Measurements from ENCODE around the gene PIGQ. TPM values are rescaled to one million over a fixed set of nuclear protein-coding genes. Genes with fewer than 3 reads are reported as not detected.

PIGQ gene
- total RNA-seq, 4 donors from 2014 or later: 10.0 to 56.9 (median 30.7) TPM

DNA sequence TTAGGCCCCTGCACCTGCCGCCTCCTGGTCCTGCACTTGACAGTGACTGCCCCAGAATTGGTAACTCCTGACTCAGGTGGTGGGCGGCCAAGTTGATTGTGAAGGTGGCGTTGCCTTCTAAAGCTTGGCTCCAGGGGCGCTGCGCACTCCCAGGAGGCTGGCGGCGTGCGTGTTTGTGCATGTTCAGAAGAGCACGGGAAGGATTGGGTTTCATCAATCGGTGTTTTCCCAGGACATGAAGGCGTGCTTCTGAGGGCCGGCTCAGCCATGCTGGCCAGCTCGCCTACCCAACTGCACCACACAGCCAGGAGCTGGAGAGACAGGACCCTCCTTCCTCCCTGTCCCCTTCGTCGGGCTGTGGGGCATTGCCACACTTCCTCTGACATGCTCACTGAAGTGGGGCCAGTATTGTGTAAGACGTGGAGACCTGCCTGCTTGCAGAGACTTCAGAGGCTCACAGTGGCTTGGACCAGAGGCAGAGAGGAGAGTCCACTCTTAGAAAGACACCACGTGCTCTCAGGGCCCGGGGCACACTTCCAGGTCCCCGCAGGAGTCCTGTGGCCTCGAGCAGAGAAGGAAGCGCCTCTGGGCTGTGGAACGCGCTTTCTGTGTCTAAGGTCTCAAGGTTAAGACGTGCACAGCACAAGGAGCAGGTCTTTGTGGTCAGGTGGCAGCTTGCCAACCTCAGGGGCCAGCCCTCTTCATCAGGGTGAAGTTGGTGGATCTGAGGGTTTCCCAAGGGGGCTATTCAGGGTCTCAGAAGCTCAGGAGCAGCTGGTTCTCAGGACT, 22.9 kb downstream of the PIGQ start:
- H3K27me3 ChIP-seq: no peaks in the 10 kb centered on the region
- no peak for DNase-seq
- peaks cover 0 to 15% of the 10 kb centered on the region in 2 donors for H3K4me1 ChIP-seq
- H3K27ac ChIP-seq: no peak overlapping the region
- no peak overlapping the region for H3K4me3 ChIP-seq
- no peaks in the 10 kb centered on the region for H3K36me3 ChIP-seq
- intact Hi-C loops (cut with DNase I; ENCODE audit: low total_unique reads): no loop called here
- no peak for TF ChIP-seq POLR2A (IDR thresholded peaks at IDR 0.05)
- TF ChIP-seq, protein P1, sequence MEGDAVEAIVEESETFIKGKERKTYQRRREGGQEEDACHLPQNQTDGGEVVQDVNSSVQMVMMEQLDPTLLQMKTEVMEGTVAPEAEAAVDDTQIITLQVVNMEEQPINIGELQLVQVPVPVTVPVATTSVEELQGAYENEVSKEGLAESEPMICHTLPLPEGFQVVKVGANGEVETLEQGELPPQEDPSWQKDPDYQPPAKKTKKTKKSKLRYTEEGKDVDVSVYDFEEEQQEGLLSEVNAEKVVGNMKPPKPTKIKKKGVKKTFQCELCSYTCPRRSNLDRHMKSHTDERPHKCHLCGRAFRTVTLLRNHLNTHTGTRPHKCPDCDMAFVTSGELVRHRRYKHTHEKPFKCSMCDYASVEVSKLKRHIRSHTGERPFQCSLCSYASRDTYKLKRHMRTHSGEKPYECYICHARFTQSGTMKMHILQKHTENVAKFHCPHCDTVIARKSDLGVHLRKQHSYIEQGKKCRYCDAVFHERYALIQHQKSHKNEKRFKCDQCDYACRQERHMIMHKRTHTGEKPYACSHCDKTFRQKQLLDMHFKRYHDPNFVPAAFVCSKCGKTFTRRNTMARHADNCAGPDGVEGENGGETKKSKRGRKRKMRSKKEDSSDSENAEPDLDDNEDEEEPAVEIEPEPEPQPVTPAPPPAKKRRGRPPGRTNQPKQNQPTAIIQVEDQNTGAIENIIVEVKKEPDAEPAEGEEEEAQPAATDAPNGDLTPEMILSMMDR (IDR thresholded peaks at IDR 0.05): no peak
- no peaks in the 10 kb centered on the region for H3K9me3 ChIP-seq

DNA sequence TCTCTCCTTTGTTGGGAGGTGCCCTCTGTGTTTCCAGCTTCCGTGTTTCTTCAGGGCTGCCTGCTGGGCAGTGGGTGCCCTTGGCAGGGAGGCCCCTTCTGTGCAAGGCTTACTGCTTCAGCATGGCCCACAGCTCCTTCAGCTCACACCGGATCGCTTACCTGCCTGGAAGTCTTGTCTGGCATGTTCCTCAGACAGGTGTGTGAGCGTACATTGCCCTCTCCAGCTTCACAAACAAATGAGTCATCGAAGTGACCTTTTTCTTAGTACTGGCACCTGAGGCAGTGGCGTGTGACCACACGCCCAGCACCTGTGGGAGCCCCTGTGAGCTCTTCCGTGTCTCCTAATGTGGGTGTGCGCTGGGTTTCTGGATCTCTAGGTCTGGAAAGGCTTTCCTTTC, 23.6 kb downstream of the PIGQ start:
- peaks cover 0 to 8% of the 10 kb centered on the region in 2 donors for H3K4me1 ChIP-seq
- H3K4me3 ChIP-seq: no peak overlapping the region
- DNase-seq: no peak
- H3K27ac ChIP-seq: no peak overlapping the region
- TF ChIP-seq, protein P1 (IDR thresholded peaks at IDR 0.05): no peak
- no peak for TF ChIP-seq POLR2A (IDR thresholded peaks at IDR 0.05)
- intact Hi-C loops (cut with DNase I; ENCODE audit: low total_unique reads): no loop called here
- no peaks in the 10 kb centered on the region for H3K36me3 ChIP-seq
- no peaks in the 10 kb centered on the region for H3K9me3 ChIP-seq
- H3K27me3 ChIP-seq: no peaks in the 10 kb centered on the region

DNA sequence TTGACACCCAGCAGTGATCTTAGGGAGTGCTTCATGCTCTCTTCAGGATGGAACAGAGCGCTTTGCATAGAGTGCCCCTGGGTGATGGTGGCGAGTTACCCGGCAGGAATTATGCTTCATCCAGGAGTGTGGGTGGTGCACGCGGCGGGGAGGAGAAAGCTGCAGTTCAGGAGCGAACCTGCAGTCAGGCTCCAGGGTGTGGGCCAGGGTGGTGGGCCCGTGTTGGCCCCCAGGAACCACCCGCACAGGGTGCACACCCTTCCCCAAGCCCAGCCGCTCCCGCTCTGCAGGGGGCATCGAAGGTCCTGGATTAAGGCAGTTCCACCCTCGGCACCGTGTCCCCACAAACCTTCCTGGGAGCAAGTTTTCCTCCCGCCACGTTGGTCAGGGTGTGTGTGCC, 24.0 kb downstream of the PIGQ start:
- Histone ChIP-seq H3K27me3 (no peaks in the 10 kb centered on the region), H3K4me1 (peaks cover 0 to 5% of the 10 kb centered on the region in 2 donors), H3K36me3 (no peaks in the 10 kb centered on the region), H3K4me3 (no peak overlapping the region), H3K9me3 (no peaks in the 10 kb centered on the region), H3K27ac (no peak overlapping the region)
- DNase-seq: no peak
- TF ChIP-seq POLR2A (IDR thresholded peaks at IDR 0.05): no peak
- intact Hi-C loops (cut with DNase I; ENCODE audit: low total_unique reads): no loop called here

DNA sequence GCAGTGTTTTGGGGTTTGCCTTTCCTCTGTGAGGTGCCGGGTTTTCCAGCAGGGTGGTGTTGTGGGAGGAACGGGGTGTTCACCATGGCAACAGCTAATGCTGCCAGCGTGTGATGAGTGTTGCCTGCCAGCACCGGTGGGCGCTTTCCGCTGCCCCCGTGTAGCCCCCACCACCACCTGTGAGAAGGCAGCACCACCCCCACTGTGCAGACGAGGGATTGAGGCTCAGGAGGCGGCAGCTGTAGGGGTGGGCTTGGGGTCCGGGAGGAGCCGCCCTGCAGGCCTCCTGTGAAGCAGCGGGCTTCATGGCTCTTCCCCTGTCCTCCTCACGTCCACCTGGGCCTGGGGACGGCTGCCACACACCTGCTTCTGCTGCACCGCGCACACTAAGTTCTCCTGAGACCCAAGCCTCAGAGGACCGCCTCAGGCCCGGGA, 25.3 kb downstream of the PIGQ start:
- H3K36me3 ChIP-seq: no peaks in the 10 kb centered on the region
- no peak for TF ChIP-seq POLR2A (IDR thresholded peaks at IDR 0.05)
- TF ChIP-seq, protein P1 (IDR thresholded peaks at IDR 0.05): no peak

DNA sequence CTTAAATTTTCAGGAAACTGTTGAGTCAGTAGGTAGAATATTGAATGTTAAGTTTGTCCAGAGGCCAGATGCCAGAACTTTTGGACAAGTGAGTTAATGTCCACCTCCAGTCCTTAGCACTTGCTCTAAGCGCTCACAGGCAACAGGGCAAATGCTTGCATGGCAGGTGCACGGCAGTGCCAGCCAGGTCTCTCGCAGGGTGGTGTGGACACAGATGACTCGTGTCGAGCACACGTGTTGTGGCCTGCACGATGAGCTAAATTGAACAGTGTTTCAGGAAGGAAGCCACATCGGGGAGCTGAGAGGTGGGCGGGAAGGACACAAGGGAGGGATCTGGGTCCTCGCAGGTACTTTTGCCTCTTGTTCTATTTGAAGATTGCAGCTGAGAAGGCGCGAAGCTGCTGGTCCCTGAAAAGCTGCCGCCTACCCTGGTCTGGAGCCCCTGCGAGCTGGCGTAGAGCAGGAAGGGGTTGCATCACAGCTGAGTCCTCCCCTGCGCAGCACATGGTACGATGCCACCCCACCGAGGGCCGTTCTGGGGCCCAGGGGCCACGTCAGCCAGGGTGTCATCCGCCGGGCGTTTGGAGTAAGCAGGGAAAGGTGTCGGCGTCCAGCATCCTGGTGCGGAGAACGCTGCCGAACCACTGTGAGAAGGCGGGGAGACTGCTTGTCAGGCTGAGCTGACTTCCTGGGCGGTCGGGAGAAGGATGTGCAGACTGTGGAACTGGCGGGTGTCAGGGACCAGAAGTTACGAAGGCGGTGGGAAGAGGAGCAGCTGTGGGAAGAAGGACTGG, 26.4 kb downstream of the PIGQ start:
- H3K4me1 ChIP-seq: peaks cover 0 to 3% of the 10 kb centered on the region in 2 donors
- no peaks in the 10 kb centered on the region for H3K36me3 ChIP-seq
- H3K27me3 ChIP-seq: no peaks in the 10 kb centered on the region
- H3K4me3 ChIP-seq: no peak overlapping the region
- DNase-seq: no peak
- H3K9me3 ChIP-seq: no peaks in the 10 kb centered on the region
- TF ChIP-seq, protein P1 (IDR thresholded peaks at IDR 0.05): no peak
- no peak for TF ChIP-seq POLR2A (IDR thresholded peaks at IDR 0.05)
- no peak overlapping the region for H3K27ac ChIP-seq
- intact Hi-C loops (cut with DNase I; ENCODE audit: low total_unique reads): no loop called here

More for the DNA sequence above, 25.3 kb downstream of the PIGQ start:
- Histone ChIP-seq H3K4me3 (no peak overlapping the region), H3K4me1 (peaks cover 0 to 5% of the 10 kb centered on the region in 2 donors), H3K9me3 (no peaks in the 10 kb centered on the region), H3K27me3 (no peaks in the 10 kb centered on the region), H3K27ac (no peak overlapping the region)
- intact Hi-C loops (cut with DNase I; ENCODE audit: low total_unique reads): no loop called here
- DNase-seq: no peak
